Prostate gland (tissue), 2 donors: ENCODE data around the gene GRB10.

Source experiments
- CTCF ChIP-seq, 4 experiments: fragments of 200-600 bp in 2 of 4; fragments of 450-650 bp in 2 of 4; sonication (generic) in 2 of 4; IDR thresholded peaks; 1 replicate in 3 of 4; 2 replicates in 1 of 4; pipeline ENCODE4 v1.5.1; 2016 to 2019; ENCODE audit warnings: antibody characterized with exemption in 4 of 4, mild to moderate bottlenecking in 2 of 4, moderate library complexity in 2 of 4
- POLR2AphosphoS5 ChIP-seq: sonication (generic); formaldehyde crosslinking; IDR thresholded peaks from one replicate; pipeline ENCODE4 v1.6.1; 2017; ENCODE audit warnings: antibody characterized with exemption

- TF ChIP-seq POLR2AphosphoS5 (no peak), CTCF (IDR thresholded peaks at IDR 0.05) (no peak)
These were observed 214.9 kb downstream of the GRB10 start for GRCh38 chr7:50567715-50568261.
